ENCODE measurements around the gene DLG2.

DNA sequence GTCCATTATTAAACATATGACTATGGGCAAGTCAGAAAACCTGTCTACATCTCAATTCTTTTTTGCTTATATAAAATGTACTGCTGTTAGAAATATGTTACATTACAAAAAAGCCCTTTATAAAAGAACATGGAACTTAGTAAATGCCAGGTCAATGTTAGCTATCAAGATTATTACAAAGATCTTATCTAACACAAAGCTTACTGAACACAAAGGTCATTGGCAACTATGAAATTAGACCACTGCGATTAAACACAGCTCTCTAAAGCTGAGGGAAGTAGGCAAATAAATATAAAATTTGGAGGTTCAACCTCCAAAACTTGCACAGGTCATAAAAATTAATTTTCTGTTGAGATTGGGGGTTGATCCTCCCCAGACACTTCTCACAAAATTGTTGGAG is 1648.2 kb downstream of the DLG2 start:
- TF ChIP-seq, protein P1, sequence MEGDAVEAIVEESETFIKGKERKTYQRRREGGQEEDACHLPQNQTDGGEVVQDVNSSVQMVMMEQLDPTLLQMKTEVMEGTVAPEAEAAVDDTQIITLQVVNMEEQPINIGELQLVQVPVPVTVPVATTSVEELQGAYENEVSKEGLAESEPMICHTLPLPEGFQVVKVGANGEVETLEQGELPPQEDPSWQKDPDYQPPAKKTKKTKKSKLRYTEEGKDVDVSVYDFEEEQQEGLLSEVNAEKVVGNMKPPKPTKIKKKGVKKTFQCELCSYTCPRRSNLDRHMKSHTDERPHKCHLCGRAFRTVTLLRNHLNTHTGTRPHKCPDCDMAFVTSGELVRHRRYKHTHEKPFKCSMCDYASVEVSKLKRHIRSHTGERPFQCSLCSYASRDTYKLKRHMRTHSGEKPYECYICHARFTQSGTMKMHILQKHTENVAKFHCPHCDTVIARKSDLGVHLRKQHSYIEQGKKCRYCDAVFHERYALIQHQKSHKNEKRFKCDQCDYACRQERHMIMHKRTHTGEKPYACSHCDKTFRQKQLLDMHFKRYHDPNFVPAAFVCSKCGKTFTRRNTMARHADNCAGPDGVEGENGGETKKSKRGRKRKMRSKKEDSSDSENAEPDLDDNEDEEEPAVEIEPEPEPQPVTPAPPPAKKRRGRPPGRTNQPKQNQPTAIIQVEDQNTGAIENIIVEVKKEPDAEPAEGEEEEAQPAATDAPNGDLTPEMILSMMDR (IDR thresholded peaks at IDR 0.05), result no peak
- TF ChIP-seq POLR2AphosphoS5 (IDR thresholded peaks at IDR 0.05) (no peak), EP300 (IDR thresholded peaks at IDR 0.05) (no peak), POLR2A (IDR thresholded peaks at IDR 0.05) (no peak)
